Measurements from ENCODE around the gene SAMD15.
A peak's percentile ranks its signal among the peaks of the same experiment; 100 is the strongest.

SAMD15 gene

DNA sequence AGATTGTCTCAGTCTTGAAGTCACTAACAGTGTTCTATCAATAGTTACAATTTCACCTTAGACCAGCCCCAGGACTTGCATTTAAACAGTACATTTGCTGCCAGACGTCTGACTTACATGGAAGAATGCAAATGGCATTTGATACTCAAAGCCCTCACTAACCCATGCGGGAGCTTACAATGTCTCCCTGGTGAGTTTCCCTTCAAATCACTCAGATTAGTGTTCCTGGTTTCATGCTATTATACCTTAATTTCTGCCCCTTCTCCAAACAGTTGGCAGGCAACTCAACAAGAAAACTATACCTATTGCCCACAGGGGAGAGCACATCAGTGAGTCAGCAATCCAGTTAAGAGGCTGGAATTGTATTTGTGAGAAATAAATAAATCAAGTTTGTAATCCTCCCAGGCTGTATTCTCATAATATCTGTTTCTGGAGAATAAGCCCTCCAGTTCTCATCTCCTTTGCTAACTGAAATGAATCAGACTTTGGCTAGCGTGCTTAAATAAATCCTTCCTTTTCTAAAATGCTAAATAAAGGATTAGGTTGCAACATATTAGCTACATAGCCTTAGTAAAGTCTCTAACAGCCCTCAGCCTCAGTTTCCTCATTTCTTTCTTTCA lies 32.7 kb upstream of the SAMD15 start:
- no peak overlapping the region for H2AFZ ChIP-seq (ENCODE audit: low read length)
- no peaks in the 10 kb centered on the region for H3K9me3 ChIP-seq (ENCODE audit: low read length)
- H4K20me1 ChIP-seq (ENCODE audit: insufficient read depth, low read length), result no peaks in the 10 kb centered on the region
- peaks cover 20% of the 10 kb centered on the region for H3K4me1 ChIP-seq (ENCODE audit: insufficient read depth, low read length, severe bottlenecking)
- TF ChIP-seq, protein P1, sequence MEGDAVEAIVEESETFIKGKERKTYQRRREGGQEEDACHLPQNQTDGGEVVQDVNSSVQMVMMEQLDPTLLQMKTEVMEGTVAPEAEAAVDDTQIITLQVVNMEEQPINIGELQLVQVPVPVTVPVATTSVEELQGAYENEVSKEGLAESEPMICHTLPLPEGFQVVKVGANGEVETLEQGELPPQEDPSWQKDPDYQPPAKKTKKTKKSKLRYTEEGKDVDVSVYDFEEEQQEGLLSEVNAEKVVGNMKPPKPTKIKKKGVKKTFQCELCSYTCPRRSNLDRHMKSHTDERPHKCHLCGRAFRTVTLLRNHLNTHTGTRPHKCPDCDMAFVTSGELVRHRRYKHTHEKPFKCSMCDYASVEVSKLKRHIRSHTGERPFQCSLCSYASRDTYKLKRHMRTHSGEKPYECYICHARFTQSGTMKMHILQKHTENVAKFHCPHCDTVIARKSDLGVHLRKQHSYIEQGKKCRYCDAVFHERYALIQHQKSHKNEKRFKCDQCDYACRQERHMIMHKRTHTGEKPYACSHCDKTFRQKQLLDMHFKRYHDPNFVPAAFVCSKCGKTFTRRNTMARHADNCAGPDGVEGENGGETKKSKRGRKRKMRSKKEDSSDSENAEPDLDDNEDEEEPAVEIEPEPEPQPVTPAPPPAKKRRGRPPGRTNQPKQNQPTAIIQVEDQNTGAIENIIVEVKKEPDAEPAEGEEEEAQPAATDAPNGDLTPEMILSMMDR (IDR thresholded peaks at IDR 0.05; ENCODE audit: low read length), result no peak
- no peak overlapping the region for H3K4me2 ChIP-seq (ENCODE audit: low read length)
- H3K27ac ChIP-seq (ENCODE audit: low read depth, low read length, poor library complexity, severe bottlenecking), result no peak overlapping the region
- H3K9ac ChIP-seq (ENCODE audit: low read length), result no peak overlapping the region
- no peaks in the 10 kb centered on the region for H3K9me2 ChIP-seq (ENCODE audit: low read depth, low read length)
- peaks cover 88% of the 10 kb centered on the region for H3K36me3 ChIP-seq (ENCODE audit: insufficient read depth, low read length)
- no peaks in the 10 kb centered on the region for H3K79me2 ChIP-seq (ENCODE audit: insufficient read depth, low read length)
- no peak overlapping the region for H3K4me3 ChIP-seq (ENCODE audit: low read depth, low read length, poor library complexity, severe bottlenecking)
- H3F3A ChIP-seq (ENCODE audit: insufficient read depth, low read length), result no peaks in the 10 kb centered on the region
- no peaks in the 10 kb centered on the region for H3K27me3 ChIP-seq (ENCODE audit: insufficient read depth, low read length)

DNA sequence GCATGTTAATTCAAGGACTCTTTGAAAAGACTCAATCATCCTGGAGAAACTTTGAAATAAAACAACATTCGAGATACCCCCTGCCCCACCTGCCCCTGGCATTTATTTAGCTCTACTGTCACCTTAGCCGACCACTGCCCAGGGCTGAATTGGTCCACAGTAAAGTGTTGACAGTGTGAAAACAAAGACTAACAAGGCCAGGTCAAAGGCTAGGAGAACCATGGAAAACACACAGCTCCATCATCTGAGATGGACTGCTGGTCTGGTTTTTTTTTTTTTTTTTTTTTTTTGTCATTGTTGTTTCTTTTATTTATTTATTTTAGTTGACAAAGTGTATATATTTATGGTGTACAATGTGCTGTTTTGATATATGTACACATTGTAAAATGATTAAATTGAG lies 30.7 kb upstream of the SAMD15 start:
- TF ChIP-seq EZH2 (IDR thresholded peaks at IDR 0.05; ENCODE audit: borderline replicate concordance, low read length), result no peak
- TF ChIP-seq, protein P1 (IDR thresholded peaks at IDR 0.05; ENCODE audit: low read length), result no peak

DNA sequence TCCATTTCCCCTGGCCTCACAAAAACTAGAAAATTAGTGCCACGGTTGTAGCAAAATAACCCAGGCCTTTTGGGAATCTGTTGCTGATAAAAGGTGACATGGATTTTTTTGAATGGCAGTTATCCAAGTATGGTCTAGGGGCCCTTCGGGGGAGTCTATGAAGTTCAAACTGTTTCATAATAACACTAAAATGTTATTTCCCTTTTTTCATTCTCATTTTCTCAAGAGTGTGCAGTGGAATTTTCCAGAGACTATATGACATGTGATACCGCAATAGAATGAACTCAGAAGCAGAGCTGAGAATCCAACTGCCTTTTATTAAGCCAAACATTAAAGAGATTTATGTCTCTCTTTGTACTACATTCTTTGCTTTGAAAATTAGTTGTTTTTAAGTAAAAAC lies 29.4 kb upstream of the SAMD15 start:
- Histone ChIP-seq H3K9me2 (ENCODE audit: low read depth, low read length) (no peaks in the 10 kb centered on the region), H3K4me2 (ENCODE audit: low read length) (no peak overlapping the region), H4K20me1 (ENCODE audit: insufficient read depth, low read length) (no peaks in the 10 kb centered on the region), H3K4me3 (ENCODE audit: low read depth, low read length, poor library complexity, severe bottlenecking) (no peak overlapping the region), H3K9me3 (ENCODE audit: low read length) (no peaks in the 10 kb centered on the region), H3F3A (ENCODE audit: insufficient read depth, low read length) (no peaks in the 10 kb centered on the region), H2AFZ (ENCODE audit: low read length) (no peak overlapping the region), H3K36me3 (ENCODE audit: insufficient read depth, low read length) (peaks cover 71% of the 10 kb centered on the region), H3K79me2 (ENCODE audit: insufficient read depth, low read length) (0 out of 2 replicates have a peak, but pooled peaks cover under 1% of the 10 kb centered on the region), H3K9ac (ENCODE audit: low read length) (no peak overlapping the region), H3K4me1 (ENCODE audit: insufficient read depth, low read length, severe bottlenecking) (peaks cover 24% of the 10 kb centered on the region), H3K27ac (ENCODE audit: low read depth, low read length, poor library complexity, severe bottlenecking) (peak overlapping the region; percentile 70), H3K27me3 (ENCODE audit: insufficient read depth, low read length) (no peaks in the 10 kb centered on the region)
- TF ChIP-seq EZH2 (IDR thresholded peaks at IDR 0.05; ENCODE audit: borderline replicate concordance, low read length), result no peak
- TF ChIP-seq, protein P1 (IDR thresholded peaks at IDR 0.05; ENCODE audit: low read length), result no peak

More for the DNA sequence above, 30.7 kb upstream of the SAMD15 start:
- Histone ChIP-seq H3F3A (ENCODE audit: insufficient read depth, low read length) (no peaks in the 10 kb centered on the region), H3K9me3 (ENCODE audit: low read length) (no peaks in the 10 kb centered on the region), H3K4me1 (ENCODE audit: insufficient read depth, low read length, severe bottlenecking) (peaks cover 24% of the 10 kb centered on the region), H3K9me2 (ENCODE audit: low read depth, low read length) (no peaks in the 10 kb centered on the region), H3K9ac (ENCODE audit: low read length) (no peak overlapping the region), H4K20me1 (ENCODE audit: insufficient read depth, low read length) (no peaks in the 10 kb centered on the region), H3K27me3 (ENCODE audit: insufficient read depth, low read length) (no peaks in the 10 kb centered on the region), H3K4me3 (ENCODE audit: low read depth, low read length, poor library complexity, severe bottlenecking) (no peak overlapping the region), H3K4me2 (ENCODE audit: low read length) (no peak overlapping the region), H2AFZ (ENCODE audit: low read length) (no peak overlapping the region), H3K27ac (ENCODE audit: low read depth, low read length, poor library complexity, severe bottlenecking) (no peak overlapping the region), H3K36me3 (ENCODE audit: insufficient read depth, low read length) (peaks cover 83% of the 10 kb centered on the region), H3K79me2 (ENCODE audit: insufficient read depth, low read length) (no peaks in the 10 kb centered on the region)
